Upper lobe of left lung (tissue), 6 donors: ENCODE data around the gene PTGFRN. TPM values are rescaled to one million over a fixed set of nuclear protein-coding genes. Genes with fewer than 3 reads are reported as not detected.

Experiments used
- ATAC-seq, 2 donors: fragments of 200-7000 bp; cut with Tn5 transposase; one replicate each; pipeline ENCODE4 v1.9.1; 2022; ENCODE audit warnings: mild to moderate bottlenecking in 2 of 2, moderate library complexity in 2 of 2; ENCODE audit not compliant: low FRiP score in 2 of 2
- DNase-seq, 2 donors: peaks; one replicate each; pipeline ENCODE4 v3.0.0-alpha.2; 2019 to 2020
- H3K27ac ChIP-seq, 4 donors: fragments of 200-600 bp; sonication (generic); one replicate each; pipeline ENCODE4 v1.5.1; 2016 to 2019
- H3K27me3 ChIP-seq, 4 donors: fragments of 200-600 bp; sonication (generic); one replicate each; pipeline ENCODE4 v1.5.1; 2017 to 2019
- H3K36me3 ChIP-seq, 4 donors: fragments of 200-600 bp; sonication (generic); one replicate each; pipeline ENCODE4 v1.5.1; 2016 to 2019
- H3K4me1 ChIP-seq, 4 donors: fragments of 200-600 bp; sonication (generic); one replicate each; pipeline ENCODE4 v1.5.1; 2018 to 2019
- H3K4me3 ChIP-seq, 4 donors: fragments of 200-600 bp; sonication (generic); one replicate each; pipeline ENCODE4 v1.5.1; 2017 to 2019; ENCODE audit warnings: mild to moderate bottlenecking in 2 of 4, moderate library complexity in 1 of 4
- H3K9me3 ChIP-seq, 4 donors: fragments of 200-600 bp; sonication (generic); one replicate each; pipeline ENCODE4 v1.5.1; 2018 to 2019
- EP300 ChIP-seq, 4 donors: sonication (generic); formaldehyde crosslinking; IDR thresholded peaks; one replicate each; pipeline ENCODE4 v1.5.1; 2017; ENCODE audit warnings: antibody characterized with exemption in 4 of 4, control low read depth in 2 of 4
- POLR2A ChIP-seq, 4 donors: fragments of 450-650 bp; IDR thresholded peaks; one replicate each; pipeline ENCODE4 v1.5.1; 2016 to 2017; ENCODE audit warnings: antibody characterized with exemption in 4 of 4, mild to moderate bottlenecking in 2 of 4
- POLR2AphosphoS5 ChIP-seq, 2 donors: sonication (generic); formaldehyde crosslinking; IDR thresholded peaks; one replicate each; pipeline ENCODE4 v1.5.1; 2017; ENCODE audit warnings: antibody characterized with exemption in 2 of 2
- WGBS, 2 donors: methylation state at CpG; one replicate each; pipeline ENCODE4 v1.1.5; 2017 to 2018; 5-methylcytosine and 5-hydroxymethylcytosine counted together
- total RNA-seq, 6 donors: library from RNA; depleted of rRNA in 4 of 6; stranded (reverse); fragments of >200 nt in 4 of 6; gene quantifications; one replicate each; pipeline versions ENCODE4 v1.1.0 to v1.2.1, GENCODE V29; 2016 to 2021
- TF ChIP-seq, protein P1 (sequence below), 6 experiments: fragments of 450-650 bp in 4 of 6; fragments of 200-600 bp in 2 of 6; sonication (generic) in 2 of 6; IDR thresholded peaks; one replicate each; pipeline ENCODE4 v1.5.1; 2016 to 2019; ENCODE audit warnings: antibody characterized with exemption in 6 of 6
- donor health status: DM: no; HTN: no; CAD: no; lungs with moderate emphysema.
- donor health status: DM: no; HTN: yes; CAD: no; lungs with severe emphysema.

Gene PTGFRN
- total RNA-seq, 6 donors from 2014 or later, result 11.7 to 33.6 (median 20.1) TPM

DNA sequence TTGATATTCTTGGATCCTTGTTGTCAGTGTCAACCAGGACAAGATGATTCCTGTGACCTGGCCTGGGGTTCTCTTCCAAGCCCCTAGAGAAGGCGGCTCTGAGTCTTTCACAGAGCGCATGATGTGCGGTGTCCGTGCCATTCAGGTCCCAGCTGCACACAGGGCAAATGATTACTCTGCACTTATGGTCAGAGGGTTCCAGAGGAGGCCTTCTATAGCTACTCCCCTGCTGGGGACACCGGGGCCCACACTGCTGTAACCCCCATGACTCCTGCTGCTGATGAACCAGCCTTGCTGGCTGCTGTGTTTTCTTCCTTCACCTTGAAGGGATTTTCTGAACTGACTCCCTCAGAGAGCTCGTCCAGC is 1.5 kb downstream of the PTGFRN start:
- DNase-seq, result no peak

DNA sequence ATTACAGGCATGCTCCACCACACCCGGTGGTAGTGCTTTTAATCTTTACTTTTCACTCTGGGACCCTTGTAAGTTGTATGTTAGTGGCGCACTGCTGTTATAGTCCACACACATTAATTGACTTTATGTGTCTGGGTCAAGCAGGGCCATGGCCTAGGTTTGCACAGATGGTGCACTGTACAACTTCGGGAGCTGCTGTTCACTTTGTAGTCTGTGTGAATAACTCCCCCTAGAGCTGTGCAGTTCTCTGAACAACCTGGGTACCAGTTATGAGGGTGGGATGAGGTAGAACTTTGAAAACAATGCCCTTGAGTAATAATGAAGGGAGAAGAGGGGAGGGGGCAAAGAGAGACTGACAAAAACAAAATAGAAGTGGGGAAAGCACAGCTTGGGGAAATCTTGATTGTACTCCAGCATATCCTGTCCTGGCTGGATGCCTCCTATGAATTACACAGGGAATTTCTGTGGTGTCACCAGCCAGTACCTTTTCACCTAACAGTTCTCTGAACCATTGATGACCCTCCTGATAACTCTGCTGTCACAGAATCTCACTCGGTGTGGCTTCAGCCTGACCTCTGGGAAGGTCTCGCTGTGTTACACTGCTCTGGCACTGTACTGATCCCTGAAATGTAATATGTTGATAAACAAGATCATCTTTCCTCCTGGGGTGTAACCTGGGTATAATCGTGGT is 2.2 kb downstream of the PTGFRN start:
- Histone ChIP-seq H3K9me3 (no peaks in the 10 kb centered on the region), H3K27ac (no peak overlapping the region), H3K36me3 (no peaks in the 10 kb centered on the region), H3K27me3 (peaks cover 0 to 7% (median 0%) of the 10 kb centered on the region in 4 donors), H3K4me1 (peaks cover 5 to 20% (median 11%) of the 10 kb centered on the region in 4 donors), H3K4me3 (no peak overlapping the region)
- ATAC-seq (no peak), DNase-seq (no peak)
- TF ChIP-seq, protein P1, sequence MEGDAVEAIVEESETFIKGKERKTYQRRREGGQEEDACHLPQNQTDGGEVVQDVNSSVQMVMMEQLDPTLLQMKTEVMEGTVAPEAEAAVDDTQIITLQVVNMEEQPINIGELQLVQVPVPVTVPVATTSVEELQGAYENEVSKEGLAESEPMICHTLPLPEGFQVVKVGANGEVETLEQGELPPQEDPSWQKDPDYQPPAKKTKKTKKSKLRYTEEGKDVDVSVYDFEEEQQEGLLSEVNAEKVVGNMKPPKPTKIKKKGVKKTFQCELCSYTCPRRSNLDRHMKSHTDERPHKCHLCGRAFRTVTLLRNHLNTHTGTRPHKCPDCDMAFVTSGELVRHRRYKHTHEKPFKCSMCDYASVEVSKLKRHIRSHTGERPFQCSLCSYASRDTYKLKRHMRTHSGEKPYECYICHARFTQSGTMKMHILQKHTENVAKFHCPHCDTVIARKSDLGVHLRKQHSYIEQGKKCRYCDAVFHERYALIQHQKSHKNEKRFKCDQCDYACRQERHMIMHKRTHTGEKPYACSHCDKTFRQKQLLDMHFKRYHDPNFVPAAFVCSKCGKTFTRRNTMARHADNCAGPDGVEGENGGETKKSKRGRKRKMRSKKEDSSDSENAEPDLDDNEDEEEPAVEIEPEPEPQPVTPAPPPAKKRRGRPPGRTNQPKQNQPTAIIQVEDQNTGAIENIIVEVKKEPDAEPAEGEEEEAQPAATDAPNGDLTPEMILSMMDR (IDR thresholded peaks at IDR 0.05), result no peak
- TF ChIP-seq POLR2AphosphoS5 (IDR thresholded peaks at IDR 0.05), result no peak
- TF ChIP-seq EP300 (IDR thresholded peaks at IDR 0.05), result no peak
- no peak for TF ChIP-seq POLR2A (IDR thresholded peaks at IDR 0.05)
- 79 to 83% methylated on average over 6 of the region's 6 CpGs for WGBS, 2 donors

More for the DNA sequence above, 1.5 kb downstream of the PTGFRN start:
- Histone ChIP-seq H3K4me3 (peak overlapping the region in 2 of 4 donors; percentile 69 to 74), H3K9me3 (no peaks in the 10 kb centered on the region), H3K4me1 (peaks cover 5 to 16% (median 11%) of the 10 kb centered on the region in 4 donors), H3K27me3 (peaks cover 0 to 7% (median 0%) of the 10 kb centered on the region in 4 donors), H3K27ac (no peak overlapping the region), H3K36me3 (no peaks in the 10 kb centered on the region)
- 75 to 90% methylated on average over 2 to 6 of the region's 6 CpGs for WGBS, 2 donors
- ATAC-seq, result no peak
- no peak for TF ChIP-seq POLR2AphosphoS5 (IDR thresholded peaks at IDR 0.05)
- TF ChIP-seq POLR2A (IDR thresholded peaks at IDR 0.05), result no peak
- no peak for TF ChIP-seq EP300 (IDR thresholded peaks at IDR 0.05)
- TF ChIP-seq, protein P1 (IDR thresholded peaks at IDR 0.05), result no peak

DNA sequence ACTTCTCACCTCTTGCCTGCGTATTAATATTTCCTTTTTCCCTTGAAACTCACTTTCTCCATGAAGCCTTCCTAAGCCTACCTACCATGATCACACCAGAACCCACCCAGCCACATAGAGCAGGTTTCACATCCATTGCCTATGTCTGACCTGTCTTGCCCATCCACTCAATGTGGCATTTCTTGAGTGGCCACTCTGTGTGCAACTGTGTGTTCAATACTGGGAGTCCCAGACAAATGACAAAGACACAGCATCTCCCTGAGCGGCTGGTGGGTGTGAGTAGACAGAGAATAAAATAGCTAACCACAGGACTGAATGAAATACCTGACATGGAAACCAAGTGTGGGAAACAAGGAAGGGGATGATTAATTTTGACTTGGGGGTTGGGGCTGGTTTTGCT is 3.1 kb downstream of the PTGFRN start:
- no peak for ATAC-seq
- Histone ChIP-seq H3K27me3 (peaks cover 0 to 7% (median 0%) of the 10 kb centered on the region in 4 donors), H3K9me3 (no peaks in the 10 kb centered on the region), H3K4me3 (no peak overlapping the region), H3K4me1 (peaks cover 5 to 23% (median 13%) of the 10 kb centered on the region in 4 donors), H3K27ac (no peak overlapping the region), H3K36me3 (no peaks in the 10 kb centered on the region)
- DNase-seq, result no peak
- WGBS, 2 donors, result 96 to 98% methylated on average over 2 of the region's 2 CpGs
- TF ChIP-seq, protein P1 (IDR thresholded peaks at IDR 0.05), result no peak
- TF ChIP-seq POLR2AphosphoS5 (IDR thresholded peaks at IDR 0.05) (no peak), POLR2A (IDR thresholded peaks at IDR 0.05) (no peak), EP300 (IDR thresholded peaks at IDR 0.05) (no peak)

DNA sequence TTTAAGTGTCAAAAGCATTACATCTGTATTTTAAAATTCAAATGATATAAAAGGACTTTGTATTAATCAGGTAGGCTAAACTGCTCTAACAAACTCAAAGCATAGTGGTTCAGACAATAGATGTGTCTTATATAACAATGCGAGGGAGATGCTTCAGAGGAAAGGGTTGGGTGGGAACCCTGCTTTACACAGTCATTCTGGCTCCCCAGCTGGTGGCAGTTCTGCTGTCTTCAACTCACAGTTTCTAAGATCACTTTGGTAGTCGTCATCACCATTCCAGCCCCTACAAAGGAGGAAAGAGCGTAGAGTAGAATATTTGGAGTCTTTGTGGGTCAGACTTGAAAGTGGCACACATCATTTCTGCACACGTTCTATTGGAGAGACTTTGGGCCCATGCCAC is 4.2 kb downstream of the PTGFRN start:
- Histone ChIP-seq H3K4me1 (peaks cover 5 to 23% (median 13%) of the 10 kb centered on the region in 4 donors), H3K27ac (no peak overlapping the region), H3K9me3 (no peaks in the 10 kb centered on the region), H3K4me3 (no peak overlapping the region), H3K36me3 (no peaks in the 10 kb centered on the region), H3K27me3 (peaks cover 0 to 7% (median 0%) of the 10 kb centered on the region in 4 donors)
- DNase-seq (no peak), ATAC-seq (no peak)
- TF ChIP-seq EP300 (IDR thresholded peaks at IDR 0.05) (no peak), POLR2AphosphoS5 (IDR thresholded peaks at IDR 0.05) (no peak), POLR2A (IDR thresholded peaks at IDR 0.05) (no peak)
- TF ChIP-seq, protein P1 (IDR thresholded peaks at IDR 0.05), result no peak
- 85 to 91% methylated on average over 4 of the region's 4 CpGs for WGBS, 2 donors

DNA sequence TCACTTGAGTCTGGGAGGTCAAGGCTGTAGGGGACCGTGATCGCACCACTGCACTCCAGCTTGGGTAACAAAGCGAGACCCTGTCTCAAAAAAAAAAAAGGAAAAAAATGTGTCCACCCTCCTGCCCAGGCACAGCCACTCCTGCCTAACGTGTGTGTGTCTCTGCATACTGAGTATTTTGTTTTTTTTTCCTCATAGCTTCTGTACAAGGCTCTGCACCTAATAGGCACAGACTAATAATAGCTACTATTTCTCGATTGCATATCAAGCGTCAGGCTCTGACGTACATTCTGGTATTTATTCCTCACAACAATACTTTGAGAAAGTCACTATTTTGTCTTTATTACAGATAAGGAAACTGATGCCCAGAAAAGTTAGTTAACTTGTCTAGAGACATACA is 5.0 kb downstream of the PTGFRN start:
- WGBS, 2 donors, result 93 to 94% methylated on average over 7 of the region's 7 CpGs
- DNase-seq, result no peak
- Histone ChIP-seq H3K36me3 (no peaks in the 10 kb centered on the region), H3K27me3 (peaks cover 0 to 7% (median 0%) of the 10 kb centered on the region in 4 donors), H3K4me3 (no peak overlapping the region), H3K9me3 (no peaks in the 10 kb centered on the region), H3K27ac (no peak overlapping the region), H3K4me1 (peaks cover 5 to 18% (median 12%) of the 10 kb centered on the region in 4 donors)
- TF ChIP-seq POLR2A (IDR thresholded peaks at IDR 0.05) (no peak), EP300 (IDR thresholded peaks at IDR 0.05) (no peak), POLR2AphosphoS5 (IDR thresholded peaks at IDR 0.05) (no peak)
- TF ChIP-seq, protein P1 (IDR thresholded peaks at IDR 0.05), result no peak
- ATAC-seq, result no peak
